HepG2 (cell line): Measurements from ENCODE around the gene PRR14. TPM values are rescaled to one million over a fixed set of nuclear protein-coding genes. Genes with fewer than 3 reads are reported as not detected.

Source experiments
- BHLHE40 ChIP-seq: IDR thresholded peaks from 2 replicates; pipeline ENCODE4 v1.6.1; 2011; ENCODE audit warnings: low read length, improper control_type of control experiment
- GPN1 ChIP-seq: sonication (generic); formaldehyde crosslinking; IDR thresholded peaks from 2 replicates; pipeline ENCODE4 v1.5.1; 2020; ENCODE audit warnings: missing genetic modification reagents, borderline replicate concordance
- MXI1 ChIP-seq: IDR thresholded peaks from 3 replicates; pipeline ENCODE4 v1.6.1; 2012; ENCODE audit warnings: low read depth, low read length, inconsistent platforms, borderline replicate concordance
- PPARG ChIP-seq: conservative IDR thresholded peaks from 2 replicates; pipeline ENCODE4 v1.6.1; 2016; ENCODE audit warnings: missing biosample characterization, missing genetic modification reagents
- SIN3A ChIP-seq: IDR thresholded peaks from 2 replicates; pipeline ENCODE4 v1.6.1; 2011; ENCODE audit warnings: low read depth, mild to moderate bottlenecking, control low read depth, low read length, borderline replicate concordance
- SNAI1 ChIP-seq: sonication (generic); formaldehyde crosslinking; IDR thresholded peaks from 2 replicates; pipeline ENCODE4 v1.5.0; 2020; ENCODE audit warnings: mild to moderate bottlenecking, missing genetic modification reagents, borderline replicate concordance
- TCF12 ChIP-seq, 2 experiments: fragments of 450-650 bp in 1 of 2; sonication (generic) in 1 of 2; formaldehyde crosslinking in 1 of 2; IDR thresholded peaks; 2 replicates each; pipeline versions ENCODE4 v1.6.1 to v1.8.0; 2017 to 2022; ENCODE audit warnings: antibody characterized with exemption in 1 of 2, mild to moderate bottlenecking in 1 of 2, missing genetic modification reagents in 1 of 2, moderate library complexity in 1 of 2
- ZNF431 ChIP-seq: sonication (generic); formaldehyde crosslinking; IDR thresholded peaks from 2 replicates; pipeline ENCODE4 v1.9.0; 2022; ENCODE audit warnings: missing genetic modification reagents, low read depth, mild to moderate bottlenecking, borderline replicate concordance
- ZNF552 ChIP-seq: sonication (generic); formaldehyde crosslinking; IDR thresholded peaks from 2 replicates; pipeline ENCODE4 v1.9.0; 2022; ENCODE audit warnings: missing genetic modification reagents, mild to moderate bottlenecking, borderline replicate concordance
- ZNF781 ChIP-seq: sonication (generic); formaldehyde crosslinking; IDR thresholded peaks from 2 replicates; pipeline ENCODE4 v1.5.1; 2020; ENCODE audit warnings: borderline replicate concordance, mild to moderate bottlenecking, missing genetic modification reagents; ENCODE audit errors: not compliant biosample characterization
- polyA plus RNA-seq, 8 experiments: library from polyadenylated mRNA; depleted of rRNA in 3 of 8; stranded (reverse) in 7 of 8; unstranded in 1 of 8; fragments of >200 nt; fragmentation: Illumina TruSeq in 4 of 8; extraction: Trizol in 4 of 8; gene quantifications; 2 replicates each; pipeline versions ENCODE4 v1.2.1 to v1.2.3, GENCODE V29; 2011 to 2016; ENCODE audit warnings: low read depth in 4 of 8, missing spikeins in 1 of 8, mixed read lengths in 1 of 8; ENCODE audit not compliant: insufficient read depth in 1 of 8
- total RNA-seq, 5 experiments: library from RNA; depleted of rRNA; stranded (reverse); fragments of >200 nt; fragmentation: Illumina TruSeq; extraction: Trizol; gene quantifications; 2 replicates each; pipeline ENCODE4 v1.2.3, GENCODE V29; 2016; ENCODE audit warnings: low read depth in 1 of 5
- TF ChIP-seq, protein P1 (sequence below): sonication (generic); formaldehyde crosslinking; IDR thresholded peaks from 2 replicates; pipeline ENCODE4 v1.4.0; 2020; ENCODE audit warnings: missing genetic modification reagents, mild to moderate bottlenecking, borderline replicate concordance
- TF ChIP-seq, protein P2 (sequence below), 2 experiments: fragments of 450-650 bp in 1 of 2; sonication (generic) in 1 of 2; formaldehyde crosslinking in 1 of 2; IDR thresholded peaks; 2 replicates each; pipeline versions ENCODE4 v1.6.1 to v1.8.0; 2016 to 2022; ENCODE audit warnings: antibody characterized with exemption in 1 of 2, mild to moderate bottlenecking in 1 of 2, missing genetic modification reagents in 1 of 2

Gene PRR14
- total and polyA plus RNA-seq, 2 of the 13 experiments (the other 11 are each of a cell fraction or from before 2014, with no cell fraction given) = 8.4 to 11.0 TPM

GRCh38 chr16:30697264-30698138, 46.7 kb downstream of the PRR14 start (continued):
- TF ChIP-seq SNAI1 (CRISPR knock-in tag) (0 out of 2 replicates have a peak, but pooled peaks have one; percentile 48), ZNF431 (0 out of 2 replicates have a peak, but pooled peaks have one; percentile 20), ZNF552 (CRISPR knock-in tag) (no peak), GPN1 (CRISPR knock-in tag) (no peak), ZNF781 (CRISPR knock-in tag) (peak; percentile 22), BHLHE40 (peak; percentile 89), MXI1 (peak; percentile 97; the same call in 1 of the 3 replicates), PPARG (no peak), SIN3A (peak; percentile 22; the same call in 1 of the 2 replicates), TCF12 (IDR thresholded peaks at IDR 0.05) (no peak), TCF12 (CRISPR knock-in tag; IDR thresholded peaks at IDR 0.05) (peak; percentile 37; the same call in 1 of the 2 replicates)
- TF ChIP-seq, protein P1, sequence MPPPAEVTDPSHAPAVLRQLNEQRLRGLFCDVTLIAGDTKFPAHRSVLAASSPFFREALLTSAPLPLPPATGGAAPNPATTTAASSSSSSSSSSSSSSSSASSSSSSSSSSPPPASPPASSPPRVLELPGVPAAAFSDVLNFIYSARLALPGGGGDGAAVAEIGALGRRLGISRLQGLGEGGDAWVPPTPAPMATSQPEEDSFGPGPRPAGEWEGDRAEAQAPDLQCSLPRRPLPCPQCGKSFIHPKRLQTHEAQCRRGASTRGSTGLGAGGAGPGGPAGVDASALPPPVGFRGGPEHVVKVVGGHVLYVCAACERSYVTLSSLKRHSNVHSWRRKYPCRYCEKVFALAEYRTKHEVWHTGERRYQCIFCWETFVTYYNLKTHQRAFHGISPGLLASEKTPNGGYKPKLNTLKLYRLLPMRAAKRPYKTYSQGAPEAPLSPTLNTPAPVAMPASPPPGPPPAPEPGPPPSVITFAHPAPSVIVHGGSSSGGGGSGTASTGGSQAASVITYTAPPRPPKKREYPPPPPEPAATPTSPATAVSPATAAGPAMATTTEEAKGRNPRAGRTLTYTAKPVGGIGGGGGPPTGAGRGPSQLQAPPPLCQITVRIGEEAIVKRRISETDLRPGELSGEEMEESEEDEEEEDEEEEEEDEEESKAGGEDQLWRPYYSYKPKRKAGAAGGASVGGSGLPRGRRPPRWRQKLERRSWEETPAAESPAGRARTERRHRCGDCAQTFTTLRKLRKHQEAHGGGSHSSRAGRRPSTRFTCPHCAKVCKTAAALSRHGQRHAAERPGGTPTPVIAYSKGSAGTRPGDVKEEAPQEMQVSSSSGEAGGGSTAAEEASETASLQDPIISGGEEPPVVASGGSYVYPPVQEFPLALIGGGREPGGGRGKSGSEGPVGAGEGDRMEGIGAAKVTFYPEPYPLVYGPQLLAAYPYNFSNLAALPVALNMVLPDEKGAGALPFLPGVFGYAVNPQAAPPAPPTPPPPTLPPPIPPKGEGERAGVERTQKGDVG (CRISPR knock-in tag) = 0 out of 2 replicates have a peak, but pooled peaks have one; percentile 70
- TF ChIP-seq, protein P2, sequence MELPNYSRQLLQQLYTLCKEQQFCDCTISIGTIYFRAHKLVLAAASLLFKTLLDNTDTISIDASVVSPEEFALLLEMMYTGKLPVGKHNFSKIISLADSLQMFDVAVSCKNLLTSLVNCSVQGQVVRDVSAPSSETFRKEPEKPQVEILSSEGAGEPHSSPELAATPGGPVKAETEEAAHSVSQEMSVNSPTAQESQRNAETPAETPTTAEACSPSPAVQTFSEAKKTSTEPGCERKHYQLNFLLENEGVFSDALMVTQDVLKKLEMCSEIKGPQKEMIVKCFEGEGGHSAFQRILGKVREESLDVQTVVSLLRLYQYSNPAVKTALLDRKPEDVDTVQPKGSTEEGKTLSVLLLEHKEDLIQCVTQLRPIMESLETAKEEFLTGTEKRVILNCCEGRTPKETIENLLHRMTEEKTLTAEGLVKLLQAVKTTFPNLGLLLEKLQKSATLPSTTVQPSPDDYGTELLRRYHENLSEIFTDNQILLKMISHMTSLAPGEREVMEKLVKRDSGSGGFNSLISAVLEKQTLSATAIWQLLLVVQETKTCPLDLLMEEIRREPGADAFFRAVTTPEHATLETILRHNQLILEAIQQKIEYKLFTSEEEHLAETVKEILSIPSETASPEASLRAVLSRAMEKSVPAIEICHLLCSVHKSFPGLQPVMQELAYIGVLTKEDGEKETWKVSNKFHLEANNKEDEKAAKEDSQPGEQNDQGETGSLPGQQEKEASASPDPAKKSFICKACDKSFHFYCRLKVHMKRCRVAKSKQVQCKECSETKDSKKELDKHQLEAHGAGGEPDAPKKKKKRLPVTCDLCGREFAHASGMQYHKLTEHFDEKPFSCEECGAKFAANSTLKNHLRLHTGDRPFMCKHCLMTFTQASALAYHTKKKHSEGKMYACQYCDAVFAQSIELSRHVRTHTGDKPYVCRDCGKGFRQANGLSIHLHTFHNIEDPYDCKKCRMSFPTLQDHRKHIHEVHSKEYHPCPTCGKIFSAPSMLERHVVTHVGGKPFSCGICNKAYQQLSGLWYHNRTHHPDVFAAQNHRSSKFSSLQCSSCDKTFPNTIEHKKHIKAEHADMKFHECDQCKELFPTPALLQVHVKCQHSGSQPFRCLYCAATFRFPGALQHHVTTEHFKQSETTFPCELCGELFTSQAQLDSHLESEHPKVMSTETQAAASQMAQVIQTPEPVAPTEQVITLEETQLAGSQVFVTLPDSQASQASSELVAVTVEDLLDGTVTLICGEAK (IDR thresholded peaks at IDR 0.05) = no peak
- TF ChIP-seq, protein P2 (CRISPR knock-in tag; IDR thresholded peaks at IDR 0.05) = peak; percentile 87; the same call in 1 of the 2 replicates
